Thoracic aorta (tissue), 2 donors: ENCODE data around the gene ENOX1. TPM values are rescaled to one million over a fixed set of nuclear protein-coding genes. Genes with fewer than 3 reads are reported as not detected.

Experiments used
- ATAC-seq: fragments of 150-250 bp; one replicate; pipeline ENCODE4 v1.8.0; 2017; ENCODE audit warnings: low read depth; ENCODE audit not compliant: insufficient number of reproducible peaks, low FRiP score
- DNase-seq: peaks from one replicate; pipeline ENCODE4 v3.0.0-alpha.2; 2020; ENCODE audit warnings: low spot score
- H3K27ac ChIP-seq, 2 donors: fragments of 200-600 bp; sonication (generic); 1 replicate in 1 of 2; 2 replicates in 1 of 2; pipeline ENCODE4 v1.5.1; 2016; ENCODE audit warnings: mild to moderate bottlenecking in 2 of 2, moderate library complexity in 2 of 2
- H3K27me3 ChIP-seq: fragments of 200-600 bp; sonication (generic); replicated peaks from 2 replicates; pipeline ENCODE4 v1.6.0; 2016; ENCODE audit warnings: mild to moderate bottlenecking; ENCODE audit not compliant: insufficient read depth
- H3K36me3 ChIP-seq: fragments of 200-600 bp; sonication (generic); one replicate; pipeline ENCODE4 v1.5.1; 2016
- H3K4me1 ChIP-seq, 2 donors: fragments of 200-600 bp; sonication (generic); 1 replicate in 1 of 2; 2 replicates in 1 of 2; pipeline versions ENCODE4 v1.5.1 to v1.6.0; 2016; ENCODE audit warnings: low read depth in 2 of 2, mild to moderate bottlenecking in 1 of 2; ENCODE audit not compliant: control insufficient read depth in 1 of 2
- H3K4me3 ChIP-seq: fragments of 200-600 bp; sonication (generic); 2 replicates; pipeline ENCODE4 v1.5.1; 2016; ENCODE audit warnings: mild to moderate bottlenecking
- H3K9me3 ChIP-seq: fragments of 200-600 bp; sonication (generic); 2 replicates; pipeline ENCODE4 v1.5.1; 2016
- CTCF ChIP-seq: fragments of 200-600 bp; sonication (generic); IDR thresholded peaks from one replicate; pipeline ENCODE4 v1.5.1; 2019; ENCODE audit warnings: antibody characterized with exemption
- total RNA-seq, 2 donors: library from RNA; depleted of rRNA; stranded (reverse); fragments of >200 nt; gene quantifications; one replicate each; pipeline versions ENCODE4 v1.1.0 to v1.2.3, GENCODE V29; 2016

ENOX1 gene
- total RNA-seq, 2 donors from 2014 or later = 0.41 to 2.3 TPM

DNA sequence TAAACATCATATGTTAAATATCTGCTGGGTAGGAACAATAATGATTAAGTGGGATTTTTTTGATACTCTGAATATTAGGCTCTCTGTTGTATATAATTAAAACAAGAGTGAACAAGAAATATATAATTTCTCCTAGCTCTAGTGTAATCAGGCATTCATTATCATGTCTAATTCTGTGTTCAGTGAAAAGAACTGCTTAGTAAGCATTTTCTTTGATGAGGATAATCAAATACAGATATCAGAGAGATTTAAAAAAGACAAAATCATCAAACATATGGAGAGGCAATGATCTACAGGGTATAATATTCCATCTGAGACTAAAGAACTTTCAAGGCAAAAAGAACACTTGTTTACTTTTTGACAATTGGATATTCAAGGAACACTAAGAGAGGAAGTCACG, 522.3 kb downstream of the ENOX1 start:
- H3K36me3 ChIP-seq = no peaks in the 10 kb centered on the region
- DNase-seq = no peak
- no peak overlapping the region for H3K4me3 ChIP-seq
- TF ChIP-seq CTCF = no peak
- H3K27ac ChIP-seq = no peak overlapping the region
- H3K27me3 ChIP-seq = no peaks in the 10 kb centered on the region
- no peak for ATAC-seq
- no peaks in the 10 kb centered on the region for H3K9me3 ChIP-seq
- H3K4me1 ChIP-seq = peaks cover 0 to 9% of the 10 kb centered on the region in 2 donors

GRCh38 chr13:43263047-43263446, 523.7 kb downstream of the ENOX1 start:
- ATAC-seq (no peak), DNase-seq (no peak)
- no peaks in the 10 kb centered on the region for H3K36me3 ChIP-seq
- H3K27ac ChIP-seq = no peak overlapping the region
- H3K9me3 ChIP-seq = no peaks in the 10 kb centered on the region
- H3K27me3 ChIP-seq = no peaks in the 10 kb centered on the region
- no peaks in the 10 kb centered on the region for H3K4me1 ChIP-seq
- H3K4me3 ChIP-seq = no peak overlapping the region
- no peak for TF ChIP-seq CTCF

DNA sequence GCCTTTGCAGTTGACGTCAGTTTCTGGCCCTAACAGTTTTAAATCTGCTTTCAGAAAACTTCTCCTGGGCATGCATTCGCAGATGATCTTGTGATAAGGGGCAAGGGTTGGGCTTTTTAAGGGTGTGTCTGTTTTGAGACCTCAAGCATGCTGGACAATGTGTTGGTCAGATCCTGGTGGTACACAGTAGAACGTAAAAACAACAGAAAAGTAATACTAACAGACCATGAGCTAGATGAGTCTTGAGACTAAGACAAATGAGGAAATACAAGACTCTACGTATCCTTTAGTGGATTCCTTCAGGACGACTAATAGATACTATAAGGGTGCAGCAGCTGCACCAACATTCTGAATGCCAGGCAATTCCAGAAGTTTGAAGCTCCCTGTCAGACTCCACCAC, 525.8 kb downstream of the ENOX1 start:
- no peak for ATAC-seq
- Histone ChIP-seq H3K9me3 (no peaks in the 10 kb centered on the region), H3K4me3 (no peak overlapping the region), H3K36me3 (no peaks in the 10 kb centered on the region), H3K27ac (no peak overlapping the region), H3K4me1 (no peaks in the 10 kb centered on the region), H3K27me3 (no peaks in the 10 kb centered on the region)
- TF ChIP-seq CTCF = no peak
- DNase-seq = no peak

DNA sequence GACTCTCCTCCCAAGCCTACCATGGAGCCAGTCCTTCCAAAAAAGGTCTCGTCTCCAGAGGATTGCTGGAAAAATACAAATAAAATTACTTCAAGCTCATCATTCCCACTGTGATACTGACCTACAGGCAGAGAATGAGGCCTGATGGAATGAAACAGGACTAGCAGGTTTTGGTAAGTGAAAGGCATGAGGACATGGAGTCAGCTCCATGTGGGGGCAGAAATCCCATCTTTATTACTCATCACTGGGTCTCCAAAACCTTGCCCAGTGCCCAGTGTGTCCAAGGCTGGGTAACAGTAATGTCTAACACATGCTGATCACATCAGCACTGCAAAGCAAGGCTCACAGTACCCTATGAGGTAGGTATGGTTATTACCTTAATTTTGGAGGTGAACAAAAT, 528.0 kb downstream of the ENOX1 start:
- no peaks in the 10 kb centered on the region for H3K4me1 ChIP-seq
- no peaks in the 10 kb centered on the region for H3K36me3 ChIP-seq
- TF ChIP-seq CTCF = no peak
- no peak for ATAC-seq
- H3K4me3 ChIP-seq = no peak overlapping the region
- no peaks in the 10 kb centered on the region for H3K9me3 ChIP-seq
- DNase-seq = no peak
- H3K27ac ChIP-seq = no peak overlapping the region
- no peaks in the 10 kb centered on the region for H3K27me3 ChIP-seq

DNA sequence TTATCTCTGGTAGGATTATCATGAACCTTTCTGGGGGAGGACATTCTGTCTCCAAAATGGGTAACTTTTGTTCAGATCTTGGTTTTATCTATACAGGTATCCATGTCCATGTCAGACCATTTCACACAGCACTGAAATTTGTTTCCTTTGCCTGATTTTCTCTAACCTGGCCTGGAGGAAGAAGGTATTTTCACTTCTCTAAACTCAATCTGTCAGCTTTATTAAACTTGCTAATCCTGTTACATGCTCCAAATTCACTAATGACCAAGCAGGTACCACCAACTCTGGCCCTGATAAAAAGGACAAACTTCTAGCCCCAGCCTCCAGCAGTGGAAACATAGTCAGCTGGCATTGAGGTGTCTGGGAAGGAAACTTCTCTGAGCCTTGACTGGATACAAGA, 529.0 kb downstream of the ENOX1 start:
- Histone ChIP-seq H3K4me3 (no peak overlapping the region), H3K36me3 (no peaks in the 10 kb centered on the region), H3K27me3 (no peaks in the 10 kb centered on the region), H3K27ac (no peak overlapping the region), H3K9me3 (no peaks in the 10 kb centered on the region), H3K4me1 (no peaks in the 10 kb centered on the region)
- ATAC-seq (no peak), DNase-seq (no peak)
- TF ChIP-seq CTCF = no peak
